Measurements from ENCODE around the gene CHMP1A.

Gene CHMP1A

GRCh38 chr16:89621698-89622409 is 35.7 kb downstream of the CHMP1A start:
- no peak for TF ChIP-seq GATA3 (IDR thresholded peaks at IDR 0.05; ENCODE audit: low read depth, low read length)
- TF ChIP-seq GATA2 (IDR thresholded peaks at IDR 0.05; ENCODE audit: low read depth, low read length) = no peak

DNA sequence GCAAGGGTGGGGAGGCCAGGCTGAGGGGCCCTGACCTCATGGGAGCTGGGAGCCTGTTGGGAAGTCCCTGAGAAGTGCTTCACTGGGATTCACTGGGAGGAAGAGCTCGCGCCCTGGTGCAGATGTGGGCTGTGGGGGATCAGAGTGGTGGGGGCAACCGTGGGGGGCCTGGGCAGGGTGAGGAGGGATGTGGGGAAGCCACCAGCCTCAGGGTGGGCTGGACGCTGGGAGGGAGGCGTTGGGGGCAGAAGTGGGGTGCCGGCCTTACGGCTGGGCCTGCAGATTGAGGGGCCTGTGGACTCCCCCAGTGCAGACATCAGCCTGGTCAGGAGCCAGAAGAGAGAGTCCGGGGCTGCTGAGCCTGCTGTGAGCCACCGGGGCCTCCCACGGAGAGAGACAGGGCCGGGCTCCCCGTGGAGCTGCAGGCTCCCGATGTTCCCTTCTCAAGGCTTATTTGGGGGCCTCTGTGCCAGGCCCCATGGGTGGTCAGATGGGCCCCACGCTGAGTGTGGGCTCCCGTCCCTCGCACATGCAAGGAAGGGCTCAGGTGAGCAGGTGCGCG is 36.3 kb downstream of the CHMP1A start:
- TF ChIP-seq GATA2 (IDR thresholded peaks at IDR 0.05; ENCODE audit: low read depth, low read length) (no peak), GATA3 (IDR thresholded peaks at IDR 0.05; ENCODE audit: low read depth, low read length) (no peak)

GRCh38 chr16:89620406-89620841 is 37.1 kb downstream of the CHMP1A start:
- TF ChIP-seq GATA3 (IDR thresholded peaks at IDR 0.05; ENCODE audit: low read depth, low read length) (no peak), GATA2 (IDR thresholded peaks at IDR 0.05; ENCODE audit: low read depth, low read length) (no peak)

GRCh38 chr16:89619840-89620239 is 37.7 kb downstream of the CHMP1A start:
- TF ChIP-seq GATA2 (IDR thresholded peaks at IDR 0.05; ENCODE audit: low read depth, low read length) (no peak), GATA3 (IDR thresholded peaks at IDR 0.05; ENCODE audit: low read depth, low read length) (no peak)

DNA sequence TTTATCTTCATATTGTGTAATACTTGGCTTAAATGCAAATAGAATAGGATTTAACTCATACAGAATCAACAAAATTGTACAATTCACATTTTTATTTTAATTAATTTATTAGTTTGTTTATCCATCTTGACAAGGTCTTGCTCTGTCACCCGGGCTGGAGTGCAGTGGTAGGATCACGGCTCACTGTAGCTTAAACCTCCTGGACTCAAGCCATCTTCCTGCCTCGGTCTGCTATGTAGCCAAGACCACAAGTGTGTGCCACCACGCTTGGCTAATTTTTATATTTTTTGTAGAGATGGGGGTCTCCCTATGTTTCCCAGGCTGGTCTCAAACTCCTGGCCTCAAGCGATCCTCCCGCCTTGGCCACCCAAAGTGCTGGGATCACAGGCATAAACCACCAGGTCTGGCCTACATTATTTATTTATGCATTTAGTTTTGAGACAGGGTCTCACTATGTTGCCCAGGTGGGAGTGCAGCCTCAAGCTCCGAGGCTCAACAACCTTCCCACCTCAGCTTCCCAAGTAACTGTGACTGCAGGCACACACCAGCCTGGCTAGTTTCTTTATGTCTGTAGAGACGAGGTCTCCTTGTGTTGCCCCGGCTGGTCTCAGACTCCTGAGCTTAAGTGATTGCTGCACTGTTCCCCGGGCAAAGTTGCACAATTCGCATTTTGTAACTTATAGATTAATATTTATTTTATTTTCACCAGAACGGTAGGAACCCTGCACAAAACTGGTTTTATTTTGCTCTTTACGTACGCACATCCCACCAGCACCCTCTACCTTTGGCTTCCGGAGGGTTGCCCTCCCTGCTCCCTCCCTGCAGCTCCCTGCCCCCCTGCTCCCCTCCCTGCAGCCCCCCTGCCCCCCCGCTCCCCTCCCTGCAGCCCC is 39.2 kb downstream of the CHMP1A start:
- TF ChIP-seq GATA2 (IDR thresholded peaks at IDR 0.05; ENCODE audit: low read depth, low read length) (no peak), GATA3 (IDR thresholded peaks at IDR 0.05; ENCODE audit: low read depth, low read length) (no peak)

- TF ChIP-seq GATA2 (IDR thresholded peaks at IDR 0.05; ENCODE audit: low read depth, low read length) (no peak), GATA3 (IDR thresholded peaks at IDR 0.05; ENCODE audit: low read depth, low read length) (no peak)
Observed at GRCh38 chr16:89617036-89617435, 40.5 kb downstream of the CHMP1A start.

DNA sequence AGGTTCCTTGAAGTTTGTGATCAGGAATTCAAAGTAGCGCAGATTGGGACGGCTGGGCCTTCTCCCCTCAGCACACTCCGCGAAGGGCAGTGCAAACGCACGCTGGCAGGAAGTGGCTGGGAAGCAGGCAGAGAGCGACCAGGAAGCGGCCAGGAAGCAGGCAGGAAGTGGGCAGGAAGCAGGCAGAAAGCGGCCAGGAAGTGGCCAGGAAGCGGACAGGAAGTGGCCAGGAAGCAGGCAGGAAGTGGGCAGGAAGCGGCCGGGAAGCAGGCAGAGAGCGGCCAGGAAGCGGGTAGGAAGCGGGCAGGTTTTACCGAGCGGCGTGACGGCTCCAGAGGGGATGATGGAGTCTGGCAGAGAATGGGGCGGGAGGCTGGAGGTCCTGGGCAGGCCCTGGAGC is 40.9 kb downstream of the CHMP1A start:
- no peak for TF ChIP-seq GATA2 (IDR thresholded peaks at IDR 0.05; ENCODE audit: low read depth, low read length)
- TF ChIP-seq GATA3 (IDR thresholded peaks at IDR 0.05; ENCODE audit: low read depth, low read length) = no peak

GRCh38 chr16:89615596-89616090 is 41.9 kb downstream of the CHMP1A start:
- TF ChIP-seq GATA3 (IDR thresholded peaks at IDR 0.05; ENCODE audit: low read depth, low read length) (no peak), GATA2 (IDR thresholded peaks at IDR 0.05; ENCODE audit: low read depth, low read length) (no peak)

- no peak for TF ChIP-seq GATA2 (IDR thresholded peaks at IDR 0.05; ENCODE audit: low read depth, low read length)
- no peak for TF ChIP-seq GATA3 (IDR thresholded peaks at IDR 0.05; ENCODE audit: low read depth, low read length)
Observed at GRCh38 chr16:89615176-89615575, 42.3 kb downstream of the CHMP1A start.

GRCh38 chr16:89613954-89614459 is 43.5 kb downstream of the CHMP1A start:
- no peak for TF ChIP-seq GATA3 (IDR thresholded peaks at IDR 0.05; ENCODE audit: low read depth, low read length)
- no peak for TF ChIP-seq GATA2 (IDR thresholded peaks at IDR 0.05; ENCODE audit: low read depth, low read length)

DNA sequence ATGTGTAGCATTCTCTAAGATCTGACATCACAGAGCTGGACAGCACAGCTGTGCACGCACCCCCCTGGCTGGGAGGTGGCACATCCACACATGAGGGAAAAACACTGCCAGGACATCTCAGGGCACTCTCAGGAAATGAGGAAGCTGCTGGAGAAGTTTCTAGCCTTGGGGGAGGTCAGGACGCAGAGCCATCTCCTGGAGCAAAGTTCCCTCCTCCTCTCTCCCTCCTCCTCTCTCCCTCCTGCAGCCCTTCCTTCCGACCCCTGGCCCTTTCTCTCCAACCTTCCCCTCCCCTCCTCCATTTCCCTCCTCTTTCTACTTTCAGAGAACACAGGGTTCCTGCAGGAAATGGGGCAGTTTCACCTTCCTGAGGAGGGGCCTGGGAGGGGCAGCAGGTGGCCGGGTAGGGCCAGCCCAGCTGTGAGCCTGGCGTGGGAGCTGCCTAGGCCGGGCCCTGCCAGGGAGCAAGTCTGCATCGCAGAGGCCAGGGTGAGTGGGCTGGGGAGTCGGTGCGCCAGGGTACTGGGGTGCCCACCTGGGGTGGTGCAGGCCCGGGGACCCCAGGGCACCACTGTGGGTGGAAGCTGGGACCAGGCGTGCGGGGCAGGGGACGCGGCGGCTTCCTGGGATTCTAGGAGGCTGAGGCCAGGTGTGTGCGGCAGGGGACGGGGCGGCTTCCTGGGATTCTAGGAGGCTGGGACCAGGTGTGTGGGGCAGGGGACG is 44.1 kb downstream of the CHMP1A start, which contains the start of gene DPEP1:
DPEP1 (plus strand) TSS at position 412 of the 723 bp plus-strand sequence. CDS start 16,769 bp downstream, outside the sequence.
- no peak for TF ChIP-seq GATA2 (IDR thresholded peaks at IDR 0.05; ENCODE audit: low read depth, low read length)
- TF ChIP-seq GATA3 (IDR thresholded peaks at IDR 0.05; ENCODE audit: low read depth, low read length) = no peak

DNA sequence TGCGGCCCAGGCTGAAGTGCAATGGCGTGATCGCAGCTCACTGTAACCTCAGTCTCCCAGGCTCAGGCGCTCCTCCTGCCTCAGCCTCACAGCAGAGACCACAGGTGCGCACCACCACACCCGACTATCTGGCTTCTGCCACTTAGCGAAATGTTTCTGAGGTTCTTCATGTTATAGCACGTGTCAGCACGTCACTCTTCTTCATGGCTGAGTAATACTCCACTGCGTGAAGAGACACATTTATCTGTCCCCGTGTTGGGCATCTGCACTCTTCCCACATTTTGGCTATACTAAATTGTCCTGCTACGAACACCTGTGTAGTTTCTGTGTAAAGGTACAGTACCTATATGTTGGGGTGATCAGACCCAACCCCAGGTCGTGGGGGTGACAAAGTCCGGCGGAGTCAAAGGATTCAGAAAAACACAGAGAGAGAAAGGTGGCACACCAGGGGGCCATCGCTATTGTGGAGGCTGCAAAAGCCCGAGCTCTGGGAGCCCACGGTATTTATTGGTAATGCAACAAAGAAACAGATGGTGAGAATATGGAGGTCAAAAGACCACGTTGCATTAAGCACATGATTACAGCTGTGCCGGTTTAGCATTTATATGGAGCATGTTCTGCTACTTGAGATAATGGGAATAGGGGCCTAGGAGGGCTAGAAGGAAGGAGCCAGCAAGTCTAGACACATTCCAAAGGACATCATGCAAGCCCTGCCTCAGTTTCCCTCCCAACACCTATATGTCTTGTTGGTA is 44.9 kb downstream of the CHMP1A start:
- TF ChIP-seq GATA2 (IDR thresholded peaks at IDR 0.05; ENCODE audit: low read depth, low read length) = no peak
- no peak for TF ChIP-seq GATA3 (IDR thresholded peaks at IDR 0.05; ENCODE audit: low read depth, low read length)

- no peak for TF ChIP-seq GATA2 (IDR thresholded peaks at IDR 0.05; ENCODE audit: low read depth, low read length)
- TF ChIP-seq GATA3 (IDR thresholded peaks at IDR 0.05; ENCODE audit: low read depth, low read length) = no peak
Observed at GRCh38 chr16:89610108-89610453, 47.4 kb downstream of the CHMP1A start.
